ENCODE results near the gene SHBG.

The SHBG gene

DNA sequence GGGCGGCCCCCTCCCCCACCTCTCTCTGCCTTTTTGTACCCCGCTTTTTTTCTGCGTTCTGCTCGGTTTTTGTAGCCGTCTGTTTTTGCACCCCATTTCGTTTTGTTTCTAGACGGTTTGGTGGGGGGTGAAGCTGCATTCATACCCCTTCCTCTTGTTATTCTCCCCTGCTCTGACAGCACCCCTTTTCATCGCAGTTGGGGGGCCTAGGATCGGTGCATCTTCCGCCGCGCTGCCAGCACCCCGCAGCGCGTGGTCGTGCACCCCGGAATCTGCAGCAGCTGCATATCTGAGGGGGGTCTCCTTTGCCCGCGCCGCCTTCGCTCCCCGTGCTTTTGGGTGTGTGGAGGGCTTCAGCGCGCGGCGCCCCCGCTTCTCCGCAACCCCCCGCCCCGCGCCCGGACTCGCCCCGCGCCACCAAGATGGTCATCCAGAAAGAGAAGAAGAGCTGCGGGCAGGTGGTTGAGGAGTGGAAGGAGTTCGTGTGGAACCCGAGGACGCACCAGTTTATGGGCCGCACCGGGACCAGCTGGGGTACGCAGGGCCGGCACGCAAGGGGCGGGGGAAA, 21.2 kb downstream of the SHBG start:
- DNase-seq, result no peak

DNA sequence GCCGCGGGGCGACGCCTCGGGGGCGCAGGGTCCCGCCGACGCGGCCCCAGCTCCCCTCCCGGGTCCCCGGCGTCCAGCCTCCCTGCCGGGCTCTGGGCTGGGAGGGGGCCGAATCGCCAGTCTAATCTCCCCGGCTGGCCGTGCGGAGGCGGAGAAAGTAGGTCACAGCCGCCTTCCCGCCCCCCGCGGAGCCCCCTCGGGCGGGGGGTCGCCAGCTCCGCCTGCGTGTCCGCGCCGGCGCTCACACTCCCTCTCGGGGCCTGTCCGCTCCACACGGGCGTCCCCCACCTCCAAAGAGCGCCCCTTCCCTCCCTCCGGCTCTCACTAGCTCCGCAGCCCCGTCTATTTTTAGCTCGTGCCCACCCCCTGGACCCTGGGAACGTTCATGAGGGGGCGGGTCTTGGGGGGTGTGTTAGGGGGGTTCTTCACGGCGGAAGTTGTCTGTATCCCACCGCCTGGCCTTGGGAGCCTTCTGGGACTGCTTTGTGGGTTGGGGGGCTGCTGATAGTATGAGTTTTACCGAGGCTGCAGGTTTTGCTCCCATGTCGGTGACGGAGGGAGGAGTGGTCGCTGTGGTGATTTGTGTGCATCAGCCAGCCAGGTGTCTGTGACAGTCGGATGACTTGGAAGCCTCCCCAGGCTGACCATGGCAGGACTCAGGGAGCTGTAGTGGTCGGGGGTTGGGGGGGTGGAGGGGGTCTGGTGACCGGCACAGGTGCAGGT, 21.9 kb downstream of the SHBG start:
- DNase-seq, result no peak

- DNase-seq, result no peak
These were observed 22.7 kb downstream of the SHBG start for GRCh38 chr17:7652388-7653356.

- DNase-seq, result no peak
These were observed 25.1 kb downstream of the SHBG start for GRCh38 chr17:7654832-7655540.

GRCh38 chr17:7655541-7655840, 25.6 kb downstream of the SHBG start:
- no peak for DNase-seq

DNA sequence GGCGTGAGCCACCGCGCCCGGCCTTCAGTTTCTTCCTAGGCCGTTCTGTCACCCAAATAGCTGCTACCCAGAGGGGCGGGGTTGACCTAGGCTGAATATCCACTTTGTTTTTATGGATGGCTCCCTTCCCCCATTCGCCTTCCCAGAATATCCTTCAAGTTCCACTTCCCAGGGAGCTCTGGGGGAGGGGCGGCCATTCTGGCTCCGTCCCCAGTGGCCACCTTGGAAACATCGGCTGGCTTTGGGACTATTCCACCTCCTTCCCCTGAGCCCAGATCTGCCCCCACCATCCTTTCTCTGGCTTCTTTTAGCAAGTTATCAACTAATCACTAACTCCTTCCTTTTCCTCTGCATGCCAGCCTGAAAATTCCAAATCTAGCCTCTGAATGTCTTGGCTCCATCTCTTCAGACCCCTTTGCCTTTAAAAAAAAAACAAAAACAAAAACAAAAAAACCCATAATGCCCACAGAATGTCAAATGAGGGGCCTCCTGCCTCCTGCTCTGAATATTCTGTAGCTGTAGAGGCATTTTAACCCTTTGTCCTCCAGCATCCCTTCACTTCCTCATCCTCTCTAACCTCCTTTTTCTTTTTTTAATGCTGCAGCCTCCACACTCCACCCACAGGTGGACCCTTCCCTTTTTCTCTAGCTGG, 27.1 kb downstream of the SHBG start:
- no peak for DNase-seq

DNA sequence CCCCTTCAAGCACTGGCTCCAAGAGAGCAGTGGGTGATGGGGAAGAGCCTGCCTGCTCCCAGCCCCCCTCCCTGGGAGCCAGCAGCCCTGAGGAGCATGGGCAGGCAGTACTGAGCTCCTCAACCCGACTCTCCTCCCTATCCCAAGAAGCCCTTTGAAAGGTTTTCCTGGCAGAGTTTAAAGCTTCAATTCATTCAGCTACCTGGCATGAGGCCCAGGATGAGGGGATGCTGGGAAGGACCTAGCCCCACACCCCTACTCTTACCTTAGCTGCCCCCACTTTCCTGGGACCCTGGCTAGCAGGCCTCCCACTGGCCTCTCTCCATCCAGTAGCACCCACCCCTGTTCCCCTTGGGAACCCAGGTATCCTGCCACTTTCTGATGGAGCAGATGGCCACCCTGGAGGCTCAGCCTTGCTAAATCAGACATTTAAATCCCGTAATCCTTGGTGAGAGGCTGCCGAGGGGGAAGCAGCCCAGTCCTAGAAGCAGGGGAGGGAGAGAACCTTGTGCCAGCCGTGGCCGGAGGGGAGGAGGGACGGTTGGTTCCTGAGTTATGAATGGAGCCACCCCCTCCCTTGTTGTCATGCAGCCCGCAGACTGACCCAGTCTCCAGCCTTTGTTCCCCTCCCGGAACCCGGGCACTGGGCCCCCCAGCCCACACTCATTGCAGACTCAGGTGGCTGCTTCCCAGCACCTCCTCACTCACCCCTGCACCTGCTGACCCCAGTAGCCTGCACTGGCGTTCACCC, 37.9 kb downstream of the SHBG start:
- no peak for DNase-seq

- no peak for DNase-seq
These were observed 38.5 kb downstream of the SHBG start for GRCh38 chr17:7668482-7668881.

DNA sequence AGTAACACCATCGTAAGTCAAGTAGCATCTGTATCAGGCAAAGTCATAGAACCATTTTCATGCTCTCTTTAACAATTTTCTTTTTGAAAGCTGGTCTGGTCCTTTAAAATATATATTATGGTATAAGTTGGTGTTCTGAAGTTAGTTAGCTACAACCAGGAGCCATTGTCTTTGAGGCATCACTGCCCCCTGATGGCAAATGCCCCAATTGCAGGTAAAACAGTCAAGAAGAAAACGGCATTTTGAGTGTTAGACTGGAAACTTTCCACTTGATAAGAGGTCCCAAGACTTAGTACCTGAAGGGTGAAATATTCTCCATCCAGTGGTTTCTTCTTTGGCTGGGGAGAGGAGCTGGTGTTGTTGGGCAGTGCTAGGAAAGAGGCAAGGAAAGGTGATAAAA, 43.3 kb downstream of the SHBG start:
- DNase-seq, result peak; percentile 39

DNA sequence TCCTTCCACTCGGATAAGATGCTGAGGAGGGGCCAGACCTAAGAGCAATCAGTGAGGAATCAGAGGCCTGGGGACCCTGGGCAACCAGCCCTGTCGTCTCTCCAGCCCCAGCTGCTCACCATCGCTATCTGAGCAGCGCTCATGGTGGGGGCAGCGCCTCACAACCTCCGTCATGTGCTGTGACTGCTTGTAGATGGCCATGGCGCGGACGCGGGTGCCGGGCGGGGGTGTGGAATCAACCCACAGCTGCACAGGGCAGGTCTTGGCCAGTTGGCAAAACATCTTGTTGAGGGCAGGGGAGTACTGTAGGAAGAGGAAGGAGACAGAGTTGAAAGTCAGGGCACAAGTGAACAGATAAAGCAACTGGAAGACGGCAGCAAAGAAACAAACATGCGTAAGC, 45.0 kb downstream of the SHBG start:
- no peak for DNase-seq

- no peak for DNase-seq
These were observed 46.6 kb downstream of the SHBG start for GRCh38 chr17:7676533-7676932.

DNA sequence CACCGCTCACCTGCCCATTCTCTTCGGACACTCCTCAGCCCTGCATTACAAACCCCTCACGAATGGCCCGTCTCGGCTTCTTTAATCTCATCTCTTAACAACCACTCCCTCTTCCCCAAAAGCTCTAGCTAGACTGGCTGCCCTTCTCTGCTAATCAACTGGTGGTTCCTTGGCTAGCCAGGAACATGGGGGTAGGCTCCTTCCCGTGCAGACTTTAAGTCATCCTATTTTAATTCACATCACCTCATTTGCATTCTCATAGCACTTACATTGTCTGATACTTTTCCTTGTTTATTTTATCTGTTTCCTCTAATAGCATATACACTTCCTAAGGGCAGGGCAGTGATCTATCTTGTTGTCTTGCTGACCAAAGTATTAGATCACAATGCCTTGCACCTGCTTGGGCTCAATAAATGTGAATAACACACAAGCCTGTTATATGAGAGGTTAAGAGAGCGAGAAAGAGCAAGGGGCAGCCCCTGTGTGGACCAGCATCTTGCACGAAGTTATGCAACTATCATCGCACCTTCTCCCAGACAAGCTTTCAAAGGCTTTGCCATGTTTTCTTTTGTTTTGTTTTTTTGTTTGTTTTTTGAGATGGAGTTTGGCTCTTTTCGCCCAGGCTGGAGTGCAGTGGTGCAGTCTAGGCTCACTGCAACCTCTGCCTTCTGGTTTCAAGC, 47.6 kb downstream of the SHBG start:
- no peak for DNase-seq

Data from MV-4-11 (cell line).